GM12874 (cell line): ENCODE data around the gene TTBK2.

ENCODE experiments used
- CTCF ChIP-seq: IDR thresholded peaks from 2 replicates; pipeline ENCODE4 v1.5.1; 2011; ENCODE audit warnings: low read depth, mild to moderate bottlenecking, control low read depth, low read length, moderate library complexity; ENCODE audit not compliant: insufficient read depth

TTBK2 gene

GRCh38 chr15:42735382-42736165 is 185.0 kb downstream of the TTBK2 start:
- TF ChIP-seq CTCF, result no peak

DNA sequence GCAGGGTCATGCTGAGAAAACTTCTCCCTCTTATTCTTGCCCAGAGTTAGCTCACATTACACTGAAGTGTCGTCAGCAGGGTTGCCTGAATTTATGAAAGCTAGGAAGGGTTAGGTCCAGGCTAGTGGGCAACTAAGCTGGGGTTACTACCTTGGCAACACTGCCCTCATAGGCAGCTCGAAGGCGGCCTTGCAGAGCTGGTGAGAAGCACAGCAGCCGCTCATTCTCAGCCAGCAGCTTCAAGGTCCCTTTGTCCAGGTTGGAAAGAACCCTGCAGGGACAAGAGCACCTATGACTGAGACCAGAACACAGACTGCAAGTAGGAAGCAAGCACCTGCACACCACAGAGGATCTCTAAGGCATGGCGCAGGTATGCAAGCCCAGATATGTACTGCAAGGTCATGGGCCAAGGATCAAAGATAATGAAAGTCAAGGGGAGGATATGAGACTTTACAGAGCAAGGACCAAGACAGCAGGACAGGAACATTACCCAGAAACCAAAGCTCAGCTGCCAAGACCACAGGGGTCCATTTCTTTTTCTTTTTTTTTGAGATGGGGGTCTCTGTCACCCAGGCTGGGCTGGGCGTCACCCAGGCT is 186.4 kb downstream of the TTBK2 start:
- TF ChIP-seq CTCF, result no peak

DNA sequence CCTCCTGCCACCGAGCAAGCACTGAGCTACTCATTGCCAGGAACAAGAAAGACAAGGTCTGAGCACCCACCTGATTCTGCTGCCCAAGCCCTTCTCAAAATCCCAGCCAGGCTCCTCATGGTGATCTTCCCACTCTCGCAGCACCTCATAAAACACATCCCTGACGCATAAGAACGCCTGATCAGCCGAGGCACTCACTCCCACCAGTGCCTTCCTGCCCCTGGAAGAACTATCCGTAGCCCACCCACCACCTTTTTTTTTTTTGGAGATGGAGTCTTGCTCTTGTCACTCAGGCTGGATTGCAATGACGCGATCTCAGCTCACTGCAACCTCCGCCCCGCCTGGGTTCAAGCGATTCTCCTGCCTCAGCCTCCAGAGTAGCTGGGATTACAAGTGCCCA is 187.6 kb downstream of the TTBK2 start:
- no peak for TF ChIP-seq CTCF

DNA sequence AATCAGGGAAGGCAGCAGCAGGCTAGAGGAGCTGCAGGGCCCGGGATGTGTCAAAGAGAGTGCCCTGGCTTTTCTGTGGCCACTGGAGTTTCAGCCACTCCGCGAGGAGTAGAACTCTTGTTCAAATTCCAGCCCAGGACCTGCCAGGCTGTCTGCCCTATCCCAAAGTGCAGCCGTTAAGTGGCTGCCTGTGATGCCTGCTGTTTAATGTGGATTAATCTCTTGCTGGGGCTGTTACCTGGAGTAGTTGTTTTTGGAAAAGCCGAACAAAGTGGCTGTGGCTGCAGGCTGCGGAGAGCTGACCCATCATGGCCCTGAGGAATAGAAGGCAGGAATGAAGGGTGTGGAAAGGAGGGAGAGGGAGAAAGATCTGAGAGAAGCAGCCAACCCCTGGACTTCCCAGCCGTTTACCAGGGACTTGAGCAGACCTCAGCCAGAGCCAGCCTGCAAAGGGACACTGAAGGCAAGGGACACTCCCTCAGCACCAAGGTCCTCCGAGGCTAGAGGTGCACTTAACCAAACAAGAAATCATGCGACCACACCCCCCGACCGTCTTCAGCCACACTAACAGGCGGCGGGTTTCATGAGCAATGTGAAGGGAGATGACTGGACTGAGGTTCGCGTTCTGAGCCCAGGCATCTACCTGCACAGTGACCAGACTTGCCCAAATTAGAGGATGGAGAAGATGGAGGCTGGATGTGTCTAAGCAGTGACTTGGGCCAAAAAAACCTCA is 188.3 kb downstream of the TTBK2 start:
- TF ChIP-seq CTCF, result no peak

DNA sequence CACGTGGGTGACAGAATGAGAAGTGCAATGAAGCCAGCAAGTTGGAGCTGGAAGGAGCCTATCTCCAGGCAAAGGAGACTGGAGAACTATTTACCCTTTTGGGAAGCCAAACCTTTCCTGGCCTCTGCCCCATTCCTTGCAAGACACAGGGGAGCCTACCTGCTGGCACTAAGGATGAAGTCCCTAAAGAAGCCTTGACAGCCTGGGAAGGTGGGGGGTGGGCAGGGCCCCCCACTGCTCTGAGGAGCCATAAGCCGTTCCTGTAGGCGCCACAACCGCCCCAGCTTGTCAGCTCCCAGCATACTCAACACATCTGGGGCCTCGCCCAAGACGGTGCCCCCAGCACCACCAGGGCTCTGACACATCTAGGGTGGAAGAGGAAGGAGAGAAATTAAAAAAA is 189.1 kb downstream of the TTBK2 start:
- no peak for TF ChIP-seq CTCF

- TF ChIP-seq CTCF, result no peak
Measured at GRCh38 chr15:42730536-42730935, 190.0 kb downstream of the TTBK2 start.

DNA sequence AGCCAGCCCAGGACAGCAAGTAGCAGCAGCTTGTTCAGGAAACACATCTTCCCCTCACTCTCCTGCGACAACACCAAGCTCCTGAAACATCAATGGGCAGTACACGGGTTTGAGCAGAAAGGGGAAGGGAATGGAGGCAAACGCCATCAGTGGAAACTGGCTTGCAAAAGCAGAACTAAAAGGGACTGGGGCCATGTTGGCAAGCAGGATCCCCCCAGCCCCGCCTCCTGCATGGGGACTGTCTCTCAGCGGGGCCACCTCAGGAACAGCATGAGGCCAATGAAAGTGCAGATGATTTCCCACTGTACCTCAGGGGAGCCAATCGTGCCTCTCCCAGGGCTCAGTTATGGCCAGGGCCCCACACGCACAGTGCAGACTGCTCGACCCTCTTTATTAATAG is 190.4 kb downstream of the TTBK2 start:
- no peak for TF ChIP-seq CTCF
